GM13977 (cell line): ENCODE measurements around the gene CAMTA1.

Experiments
- DNase-seq: peaks from one replicate; pipeline ENCODE4 v3.0.0; 2012; ENCODE audit warnings: low spot score
- in situ Hi-C: fragments of 300-500 bp; cut with MboI; formaldehyde crosslinking; loops from one replicate; pipeline ENCODE4 v1.12.0; 2022; ENCODE audit warnings: low sequenced_read_pairs, low pct_unique_long_range_greater_than_20kb, mixed read lengths, inconsistent platforms; ENCODE audit not compliant: unreplicated experiment
- TF ChIP-seq, protein P1 (sequence below): IDR thresholded peaks from 2 replicates; pipeline ENCODE4 v1.5.1; 2012; ENCODE audit warnings: mild to moderate bottlenecking, control low read depth; ENCODE audit not compliant: insufficient read depth; ENCODE audit errors: extremely low read depth, missing control alignments

The CAMTA1 gene

DNA sequence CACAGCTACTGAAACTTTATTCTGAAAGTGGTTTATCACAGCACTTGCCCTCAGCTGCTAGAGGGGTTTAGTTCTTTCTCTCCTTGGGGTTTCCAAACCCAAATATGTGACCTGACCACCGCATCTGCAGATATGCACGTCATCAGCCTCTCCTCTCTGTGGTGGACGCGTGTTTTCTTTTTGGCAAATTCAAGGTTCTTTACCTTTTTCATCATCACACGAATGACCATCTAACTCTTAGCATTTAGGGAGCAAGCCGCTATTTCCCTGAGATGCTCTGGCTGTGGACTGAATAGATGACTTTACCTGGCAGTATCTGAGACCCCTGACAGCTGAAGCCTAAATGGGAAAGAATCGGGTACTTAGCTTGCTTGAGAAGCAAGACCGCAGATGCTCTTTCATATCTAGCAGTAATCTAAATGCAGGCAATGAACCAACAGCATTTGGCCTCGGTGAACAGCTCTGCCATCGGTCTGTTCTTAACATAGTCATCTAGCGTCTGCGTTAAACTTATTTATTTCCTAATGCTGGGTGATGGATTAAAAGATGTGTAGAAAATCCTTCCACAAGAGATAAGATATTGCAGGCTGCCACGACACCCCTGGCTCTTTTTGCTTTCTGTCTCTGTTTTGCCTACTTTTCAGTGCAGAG lies 463.4 kb downstream of the CAMTA1 start:
- in situ Hi-C loops: no loop called here
- DNase-seq: no peak
- TF ChIP-seq, protein P1, sequence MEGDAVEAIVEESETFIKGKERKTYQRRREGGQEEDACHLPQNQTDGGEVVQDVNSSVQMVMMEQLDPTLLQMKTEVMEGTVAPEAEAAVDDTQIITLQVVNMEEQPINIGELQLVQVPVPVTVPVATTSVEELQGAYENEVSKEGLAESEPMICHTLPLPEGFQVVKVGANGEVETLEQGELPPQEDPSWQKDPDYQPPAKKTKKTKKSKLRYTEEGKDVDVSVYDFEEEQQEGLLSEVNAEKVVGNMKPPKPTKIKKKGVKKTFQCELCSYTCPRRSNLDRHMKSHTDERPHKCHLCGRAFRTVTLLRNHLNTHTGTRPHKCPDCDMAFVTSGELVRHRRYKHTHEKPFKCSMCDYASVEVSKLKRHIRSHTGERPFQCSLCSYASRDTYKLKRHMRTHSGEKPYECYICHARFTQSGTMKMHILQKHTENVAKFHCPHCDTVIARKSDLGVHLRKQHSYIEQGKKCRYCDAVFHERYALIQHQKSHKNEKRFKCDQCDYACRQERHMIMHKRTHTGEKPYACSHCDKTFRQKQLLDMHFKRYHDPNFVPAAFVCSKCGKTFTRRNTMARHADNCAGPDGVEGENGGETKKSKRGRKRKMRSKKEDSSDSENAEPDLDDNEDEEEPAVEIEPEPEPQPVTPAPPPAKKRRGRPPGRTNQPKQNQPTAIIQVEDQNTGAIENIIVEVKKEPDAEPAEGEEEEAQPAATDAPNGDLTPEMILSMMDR: no peak

DNA sequence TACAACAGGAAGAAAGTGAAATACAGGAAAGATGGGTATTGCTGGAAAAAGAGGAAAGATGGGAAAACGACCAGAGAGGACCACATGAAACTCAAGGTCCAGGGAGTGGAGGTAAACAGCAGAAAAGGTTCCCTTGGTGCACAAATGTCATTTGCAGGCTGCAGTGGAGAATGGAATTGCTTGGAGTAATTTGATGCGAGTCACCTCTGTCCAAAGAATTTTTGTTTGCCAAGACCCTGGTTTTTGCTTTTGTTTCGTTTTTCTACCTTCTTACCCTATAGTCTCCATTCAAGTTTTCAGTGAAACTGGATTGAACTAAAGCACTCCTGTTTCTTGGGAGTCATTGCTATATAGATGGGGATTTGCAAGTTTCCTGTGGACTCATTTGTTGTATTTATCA lies 464.3 kb downstream of the CAMTA1 start:
- DNase-seq: no peak
- in situ Hi-C loops: no loop called here
- TF ChIP-seq, protein P1: no peak

DNA sequence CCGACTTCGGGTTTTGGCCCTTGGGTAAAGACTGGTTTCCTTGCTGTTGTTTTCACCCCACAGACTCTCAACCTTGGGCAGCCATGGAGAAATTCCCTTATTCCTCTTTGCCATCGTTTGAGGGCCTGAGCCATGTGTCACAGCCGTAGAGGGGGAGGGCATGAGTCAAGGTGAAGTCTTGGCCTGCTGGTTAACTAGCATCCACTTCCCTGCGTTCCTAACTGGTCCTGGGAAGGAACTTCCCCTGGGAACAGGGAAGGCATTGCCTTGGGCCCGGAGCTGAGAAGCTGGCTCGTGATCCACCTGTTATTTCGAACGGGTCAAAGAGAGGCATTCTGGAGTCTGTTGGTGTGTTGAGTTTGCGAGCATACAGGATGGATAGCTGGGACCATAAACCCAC lies 464.9 kb downstream of the CAMTA1 start:
- TF ChIP-seq, protein P1: no peak
- no peak for DNase-seq
- in situ Hi-C loops: no loop called here

DNA sequence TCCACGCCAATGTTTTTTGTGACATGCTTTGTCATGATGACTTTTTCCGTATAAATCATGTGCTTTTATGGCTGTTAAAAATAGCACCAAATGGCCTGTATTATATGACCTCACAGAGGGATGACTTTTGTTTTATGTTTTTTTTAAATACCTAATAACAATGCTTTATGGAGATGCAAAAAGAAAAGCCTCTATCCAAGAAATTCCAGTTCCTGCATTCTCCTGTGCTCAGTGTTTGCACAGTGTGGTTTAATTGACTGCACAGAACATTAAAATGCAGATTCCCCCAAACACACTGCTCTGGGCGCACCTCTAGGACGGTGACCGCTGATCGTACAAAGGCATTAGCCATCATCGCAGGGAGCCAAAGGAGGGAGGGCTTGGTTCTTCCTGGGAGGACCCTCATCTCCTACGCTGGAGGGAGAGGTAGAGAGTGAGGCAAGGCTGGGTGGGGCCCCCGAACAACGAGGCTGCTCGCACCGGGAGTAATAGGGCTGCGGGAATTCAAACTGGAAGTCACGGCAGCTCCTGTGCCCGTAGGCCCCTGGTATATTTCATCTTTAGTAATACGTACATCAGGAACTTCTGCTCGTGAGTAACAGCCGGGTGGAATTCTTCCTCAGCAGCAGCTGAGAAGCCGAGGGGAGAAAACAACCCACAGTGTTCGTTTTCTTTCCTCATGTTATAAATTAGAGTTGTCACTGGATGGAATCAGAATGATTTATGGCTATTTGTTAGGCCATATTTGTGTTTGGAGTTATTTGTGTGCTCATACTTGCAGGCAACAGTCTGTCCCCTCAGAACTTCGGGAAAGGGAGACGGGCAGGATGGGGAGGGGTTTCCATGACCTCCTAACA lies 465.6 kb downstream of the CAMTA1 start:
- TF ChIP-seq, protein P1: no peak
- no peak for DNase-seq
- in situ Hi-C loops: no loop called here

DNA sequence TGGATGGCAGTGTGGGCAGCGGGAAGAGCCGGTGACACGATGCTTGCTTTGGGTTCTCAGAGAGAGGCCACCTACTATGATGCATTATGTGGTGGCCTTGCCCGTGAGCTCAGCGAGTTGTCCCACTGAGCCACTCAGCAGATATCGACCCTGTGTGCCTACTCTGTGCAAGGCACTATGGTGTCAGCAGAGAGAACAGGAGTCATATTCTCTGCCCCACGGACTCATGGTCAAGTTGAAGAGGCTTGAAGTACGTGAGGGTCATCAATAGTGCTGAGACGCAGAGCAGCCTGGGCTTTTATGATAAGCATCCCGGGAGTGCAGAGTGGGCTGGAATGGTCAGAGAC lies 466.2 kb downstream of the CAMTA1 start:
- in situ Hi-C loops: no loop called here
- TF ChIP-seq, protein P1: no peak
- no peak for DNase-seq

DNA sequence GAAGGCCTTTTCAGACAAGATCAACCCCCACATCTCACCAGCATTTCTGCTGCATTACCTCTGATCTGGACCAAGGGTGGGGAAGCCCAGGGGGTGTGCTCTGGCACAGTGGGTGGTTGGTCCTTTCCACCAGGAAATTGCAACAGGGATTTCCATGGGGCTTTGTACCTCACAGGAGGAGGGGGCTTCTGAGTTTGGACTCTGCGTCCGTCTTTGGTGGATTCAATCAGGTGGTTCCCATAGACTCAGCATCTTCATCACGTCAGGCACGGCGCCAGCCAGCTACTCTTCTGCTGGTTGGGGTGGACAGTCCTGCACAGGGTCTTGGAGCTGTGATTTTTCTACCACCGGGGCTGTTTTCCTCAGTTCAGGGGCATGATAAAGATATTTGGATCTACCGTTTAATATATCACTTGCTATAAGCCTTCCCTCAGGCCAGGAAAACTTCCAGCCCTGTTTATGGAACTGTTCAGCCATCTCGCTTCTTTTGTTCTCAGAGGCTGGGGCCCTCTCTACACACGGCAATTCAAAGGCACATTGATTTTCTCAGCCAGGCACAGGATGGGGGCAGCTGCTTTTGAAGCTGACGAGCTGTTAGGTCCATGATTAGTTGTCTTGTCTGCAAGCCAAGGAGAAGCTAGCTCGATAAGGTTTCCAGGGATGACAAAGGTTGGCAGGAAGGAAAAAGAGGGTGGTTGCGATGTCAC lies 467.3 kb downstream of the CAMTA1 start:
- in situ Hi-C loops: no loop called here
- TF ChIP-seq, protein P1: no peak
- DNase-seq: no peak
